HG02759 (cell line): ENCODE results near the gene MBD4.
"Not testable (repeated sequence)": the region's sequence is repeated elsewhere in the genome, so short reads cannot be mapped to it uniquely, and the experiment has no call there.

ENCODE experiments used
- ATAC-seq: cut with Tn5 transposase; IDR thresholded peaks from one replicate; pipeline ENCODE4 v1.9.1; 2021; ENCODE audit warnings: mild to moderate bottlenecking, moderate library complexity; ENCODE audit not compliant: unreplicated experiment

The MBD4 gene

DNA sequence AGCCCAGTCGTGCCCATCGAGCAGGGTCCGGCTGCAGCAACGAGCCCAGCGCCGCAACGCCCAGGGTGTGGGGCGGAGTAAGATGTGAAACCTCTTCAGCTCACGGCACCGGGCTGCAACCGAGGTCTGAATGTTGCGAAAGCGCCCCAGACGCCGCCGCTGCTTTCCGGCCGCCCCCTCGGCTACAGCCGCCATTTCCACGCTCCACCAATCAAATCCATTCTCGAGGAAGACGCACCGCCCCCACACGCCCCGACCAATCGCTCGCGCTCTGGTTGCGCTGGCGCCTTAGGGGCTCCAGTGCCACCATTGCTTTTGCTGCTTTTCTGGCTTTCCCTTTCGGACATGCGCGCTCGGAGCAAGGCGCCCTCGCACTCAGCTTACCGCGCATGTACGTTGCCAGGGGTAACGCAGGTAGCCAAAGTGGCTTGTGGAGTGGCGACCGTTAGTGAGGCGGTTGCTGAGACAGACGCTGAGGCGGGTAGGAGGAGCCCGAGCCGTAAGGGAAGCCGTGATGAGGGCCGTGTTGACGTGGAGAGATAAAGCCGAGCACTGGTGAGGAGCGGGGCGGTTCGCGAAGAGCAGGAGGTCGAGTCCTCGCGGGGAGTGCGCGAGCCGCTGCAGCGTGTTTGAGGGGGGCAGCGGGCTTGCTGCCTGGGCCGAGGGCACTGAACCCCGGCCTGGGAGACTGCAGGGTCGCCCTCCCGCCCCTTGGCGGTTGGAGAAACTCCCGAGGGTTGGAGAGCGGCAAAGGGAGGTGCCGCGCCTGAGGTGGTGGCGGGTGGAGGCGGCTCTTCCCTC, at the start of gene MBD4, which contains the start of gene IFT122:
Gene MBD4, minus strand, starts transcription at position 132 of the 801 bp plus-strand sequence. Its CDS starts 115 bp downstream, at position 17.
Gene IFT122, plus strand, starts transcription at position 408 of the 801 bp plus-strand sequence. Its CDS starts 107 bp downstream, at position 515.
- ATAC-seq = peak; percentile 92

DNA sequence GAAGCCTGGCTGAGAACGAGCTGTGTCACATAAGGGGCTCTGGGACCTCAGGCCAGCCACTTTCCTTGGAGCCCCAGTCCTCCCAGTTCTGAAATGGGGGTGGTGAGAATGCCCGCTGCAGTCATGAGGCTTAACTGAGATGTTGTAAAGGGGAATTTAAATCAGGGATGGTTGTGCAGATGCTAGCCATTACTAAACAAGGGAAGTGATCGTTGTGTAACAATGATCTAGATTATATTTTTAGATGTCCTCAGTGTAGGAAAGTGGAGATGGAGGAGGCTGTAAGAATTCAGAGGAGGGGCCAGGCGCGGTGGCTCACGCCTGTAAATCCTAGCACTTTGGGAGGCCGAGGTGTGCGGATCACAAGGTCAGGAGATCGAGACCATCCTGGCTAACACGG, 49.5 kb upstream of the MBD4 start:
- not testable (repeated sequence) for ATAC-seq

DNA sequence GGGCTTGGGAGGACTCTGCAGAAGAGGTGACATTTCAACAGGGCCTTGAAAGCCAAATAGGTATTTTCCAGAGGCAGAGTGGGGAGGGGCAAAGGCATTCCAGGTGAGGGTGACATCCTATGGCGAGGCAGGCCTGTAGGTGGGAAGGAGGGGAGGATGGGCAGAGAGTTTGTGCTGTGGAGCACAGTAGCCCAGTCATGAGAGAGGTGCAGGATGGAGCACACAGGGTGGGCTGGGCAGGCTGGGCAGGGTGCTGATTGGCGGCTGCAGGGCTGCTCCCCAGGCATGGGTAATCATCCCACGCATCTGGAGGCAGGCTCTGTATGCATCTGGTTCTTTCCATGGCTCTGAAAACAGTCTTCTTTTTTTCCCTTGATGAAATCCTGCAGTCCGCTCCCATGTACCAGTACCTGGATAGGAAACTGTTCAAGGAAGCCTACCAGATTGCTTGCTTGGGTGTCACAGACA, 48.2 kb upstream of the MBD4 start:
- not testable (repeated sequence) for ATAC-seq

DNA sequence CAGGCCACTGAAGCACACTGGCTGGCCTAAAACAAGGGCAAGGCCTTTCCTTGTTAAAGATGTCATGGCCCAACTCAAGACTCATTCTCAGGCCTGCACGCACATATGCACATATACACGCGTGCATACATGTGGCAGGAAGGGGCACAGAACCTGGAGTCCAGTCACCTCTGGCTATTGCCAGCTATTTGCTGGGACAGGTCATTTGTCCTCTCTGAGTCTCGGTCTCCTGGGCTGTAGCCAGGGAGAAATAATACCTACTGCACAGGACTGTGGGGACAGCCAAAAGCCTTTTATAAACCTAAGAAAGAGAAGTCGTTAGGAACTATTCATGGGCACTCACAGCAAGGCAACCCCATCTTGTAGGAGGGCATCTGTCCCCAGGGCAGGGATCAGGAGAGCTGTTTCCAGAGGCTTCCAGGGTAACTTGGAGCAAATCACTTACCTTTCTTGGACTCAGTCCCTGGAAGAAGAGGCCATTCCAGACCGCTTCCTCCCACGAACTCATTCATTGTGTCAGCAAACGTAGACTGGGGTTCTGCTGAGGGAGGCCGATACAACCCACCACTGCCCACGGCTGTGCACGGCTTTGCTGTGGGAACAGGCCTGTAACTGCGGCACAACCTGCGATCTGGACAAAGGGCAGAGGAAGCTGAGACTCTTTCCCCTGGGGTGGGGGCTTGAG, 47.6 kb upstream of the MBD4 start:
- ATAC-seq = no peak

DNA sequence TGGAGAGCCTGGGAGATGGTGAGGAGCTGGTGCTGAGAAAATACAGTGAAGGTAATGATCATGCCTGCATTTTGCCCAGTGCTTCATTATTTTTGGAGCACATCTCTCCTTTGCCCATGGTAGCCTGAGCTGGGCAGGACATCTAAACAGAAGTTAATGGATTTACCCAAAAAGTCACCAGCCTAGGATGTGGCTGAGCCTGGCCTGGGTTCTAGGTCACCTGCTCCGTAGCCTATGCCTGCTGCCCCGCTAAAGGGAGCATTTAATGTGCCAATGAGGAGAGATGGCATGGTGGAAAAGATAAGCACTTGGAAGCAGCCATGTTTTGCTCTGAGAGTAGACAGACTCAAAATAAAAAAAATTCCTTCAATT, 46.9 kb upstream of the MBD4 start:
- no peak for ATAC-seq

DNA sequence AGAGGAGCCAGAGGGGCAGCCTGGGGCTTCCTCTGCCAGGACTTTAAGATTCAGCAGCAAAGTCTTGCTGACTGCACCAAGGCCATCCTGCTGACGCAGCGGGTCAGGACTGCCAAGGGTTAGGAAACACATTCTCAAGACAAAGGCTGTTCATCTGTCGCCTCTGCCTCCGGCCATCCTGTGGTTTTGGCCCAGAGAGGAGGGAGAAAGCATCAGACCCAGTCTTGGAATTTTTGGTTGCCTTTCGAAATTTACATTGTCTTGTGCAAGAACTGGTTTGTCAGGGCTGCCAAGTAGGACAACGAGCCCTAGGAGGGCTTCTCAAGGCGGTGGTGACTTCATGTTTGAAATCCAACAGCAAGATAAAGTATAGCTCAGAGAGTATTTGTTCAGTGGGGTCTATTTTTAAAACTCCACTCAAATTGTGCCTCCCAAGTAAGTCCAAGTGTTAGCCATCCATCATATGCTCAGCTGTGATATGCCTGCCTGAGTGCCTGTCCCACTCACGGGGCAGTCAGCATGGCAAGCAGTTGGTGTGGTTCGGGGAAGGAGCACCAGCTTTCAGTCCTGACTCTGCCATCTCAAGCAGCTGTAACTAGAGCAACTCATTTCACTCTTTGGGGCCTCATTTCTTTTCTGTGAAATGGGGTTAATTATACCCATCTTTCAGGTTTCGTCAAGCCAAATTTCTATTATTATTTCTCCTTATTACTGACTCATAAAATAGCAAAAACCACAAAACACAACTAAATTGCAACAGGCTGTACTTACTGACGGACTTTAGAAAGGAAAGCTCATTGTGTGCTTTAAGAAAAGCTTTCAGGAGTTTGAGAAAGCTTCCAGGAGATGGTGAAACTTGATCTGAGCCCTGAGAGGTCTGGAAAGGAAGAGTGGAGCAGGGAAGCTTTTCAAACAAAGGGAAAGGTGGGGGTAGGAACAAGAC, 46.2 kb upstream of the MBD4 start:
- no peak for ATAC-seq

DNA sequence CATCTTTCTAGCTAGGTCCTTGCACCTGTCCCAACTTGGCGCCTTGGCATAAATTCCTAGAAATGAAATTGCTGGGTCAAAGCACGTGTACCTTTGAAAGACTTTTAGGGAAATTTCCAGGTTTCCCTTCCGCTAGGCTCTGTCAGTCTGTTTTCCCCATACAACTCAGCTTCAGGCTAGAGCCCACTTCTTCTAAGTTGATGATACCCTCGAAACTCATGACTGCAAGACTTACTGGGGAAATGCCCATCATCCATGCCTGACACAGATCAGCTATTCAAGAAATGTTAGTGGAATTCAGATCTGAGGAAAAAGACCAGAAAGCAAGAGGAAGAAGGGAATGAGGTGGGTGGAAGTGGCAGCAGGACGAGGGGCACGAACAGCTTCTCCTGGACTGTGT, 45.4 kb upstream of the MBD4 start:
- ATAC-seq = not testable (repeated sequence)

DNA sequence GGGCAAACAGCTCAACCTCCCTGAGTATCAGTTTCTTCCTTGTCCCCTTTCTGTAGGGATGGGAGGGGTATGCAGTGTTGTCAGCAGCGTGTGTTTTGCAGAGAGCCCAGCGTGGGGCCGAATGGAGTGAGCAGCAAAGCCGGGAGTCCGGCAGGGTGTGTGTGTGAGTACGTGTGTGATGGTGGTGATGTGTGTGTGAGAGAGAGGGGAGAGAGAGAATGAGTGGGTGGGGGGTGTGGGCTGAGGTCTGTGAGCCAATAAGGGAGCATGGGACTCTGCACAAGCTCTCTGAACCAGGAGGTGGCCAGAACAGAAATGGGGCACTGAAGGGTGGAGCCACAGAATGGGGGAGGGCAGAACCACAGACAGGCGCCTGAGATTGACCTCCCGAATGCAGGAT, 44.1 kb upstream of the MBD4 start:
- no peak for ATAC-seq

DNA sequence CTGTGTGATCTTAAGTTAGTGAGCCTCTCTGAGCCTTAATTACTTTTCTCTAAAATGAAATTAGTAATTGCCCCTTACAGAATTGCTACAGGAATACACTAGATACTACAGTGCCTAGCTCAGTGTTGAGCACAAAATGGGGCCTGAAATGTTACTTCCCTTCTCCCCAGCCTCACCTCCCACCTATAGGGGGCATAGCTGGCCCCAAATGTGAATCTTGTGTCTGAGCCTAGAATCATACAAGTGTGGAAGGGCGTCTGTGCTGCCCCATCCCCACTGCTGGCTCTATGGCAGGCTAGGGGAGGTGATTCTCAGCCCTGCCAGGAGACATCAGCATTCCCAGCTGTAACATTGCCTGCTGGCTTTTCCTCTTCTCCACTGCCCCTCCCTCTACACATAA, 43.0 kb upstream of the MBD4 start:
- no peak for ATAC-seq

DNA sequence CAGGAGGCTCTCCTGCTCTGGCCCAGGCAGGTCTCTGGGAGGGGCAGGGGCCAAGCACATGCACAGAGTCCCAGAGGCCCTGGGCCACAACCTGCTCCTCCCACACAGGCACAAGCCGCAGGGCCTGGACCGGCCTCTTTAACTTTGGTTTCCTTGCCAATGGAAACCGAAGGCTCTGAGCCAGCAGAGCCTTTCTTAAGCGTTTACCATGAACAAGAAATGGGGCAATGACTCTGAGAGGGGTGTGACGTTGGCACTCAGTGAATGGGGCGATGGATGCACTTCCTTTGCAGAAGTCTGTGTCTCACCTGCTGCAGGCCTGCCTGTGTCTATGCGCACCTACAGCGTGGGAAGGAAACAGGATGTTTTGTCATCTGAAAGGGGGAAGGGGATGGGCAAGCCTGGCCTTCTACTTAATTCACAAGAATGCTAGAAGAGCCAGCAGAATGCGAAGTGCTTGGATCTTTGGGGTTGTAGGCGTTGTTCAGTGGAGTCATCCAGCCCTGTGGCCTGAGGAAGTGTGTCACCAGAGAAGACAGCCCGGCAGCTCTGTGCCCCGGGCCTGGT, 42.1 kb upstream of the MBD4 start:
- no peak for ATAC-seq

DNA sequence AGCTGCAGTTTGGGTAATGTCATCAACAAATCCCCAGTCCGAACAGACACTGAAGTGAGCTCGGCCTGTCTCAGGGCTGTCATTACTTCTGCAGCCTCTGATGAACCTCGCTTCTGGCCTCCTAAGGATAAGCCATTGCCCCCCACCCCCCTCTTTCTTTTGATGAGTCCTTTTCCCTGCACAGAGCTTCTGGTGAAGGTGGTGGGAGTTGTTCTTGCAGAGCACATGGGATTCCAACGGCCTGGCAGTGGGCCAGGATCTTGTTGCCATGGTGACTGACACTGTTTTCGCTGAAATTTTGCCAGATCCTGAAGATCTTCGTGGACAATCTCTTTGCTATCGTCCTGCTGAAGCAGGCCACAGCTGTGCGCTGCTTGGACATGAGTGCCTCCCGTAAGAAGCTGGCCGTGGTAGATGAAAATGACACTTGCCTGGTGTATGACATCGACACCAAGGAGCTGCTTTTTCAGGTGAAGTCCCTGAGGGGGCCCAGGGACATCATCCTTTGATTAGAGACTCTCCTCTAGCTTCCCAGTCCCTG, 41.5 kb upstream of the MBD4 start:
- not testable (repeated sequence) for ATAC-seq

DNA sequence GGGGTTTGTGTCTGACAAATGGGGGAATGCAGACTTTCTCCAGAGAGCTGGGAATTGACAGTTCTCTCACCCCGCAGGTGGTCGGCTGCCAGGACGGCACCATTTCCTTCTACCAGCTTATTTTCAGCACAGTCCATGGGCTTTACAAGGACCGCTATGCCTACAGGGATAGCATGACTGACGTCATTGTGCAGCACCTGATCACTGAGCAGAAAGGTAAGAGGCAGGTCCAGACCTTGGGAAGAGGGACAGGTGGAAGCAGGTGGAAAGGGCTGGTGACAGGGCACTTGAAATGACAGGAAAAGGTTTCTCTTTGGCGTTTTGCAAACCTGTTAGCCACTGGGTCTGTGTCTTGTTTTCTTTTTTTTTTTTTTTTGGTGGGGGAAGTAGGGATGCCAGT, 36.8 kb upstream of the MBD4 start:
- no peak for ATAC-seq

DNA sequence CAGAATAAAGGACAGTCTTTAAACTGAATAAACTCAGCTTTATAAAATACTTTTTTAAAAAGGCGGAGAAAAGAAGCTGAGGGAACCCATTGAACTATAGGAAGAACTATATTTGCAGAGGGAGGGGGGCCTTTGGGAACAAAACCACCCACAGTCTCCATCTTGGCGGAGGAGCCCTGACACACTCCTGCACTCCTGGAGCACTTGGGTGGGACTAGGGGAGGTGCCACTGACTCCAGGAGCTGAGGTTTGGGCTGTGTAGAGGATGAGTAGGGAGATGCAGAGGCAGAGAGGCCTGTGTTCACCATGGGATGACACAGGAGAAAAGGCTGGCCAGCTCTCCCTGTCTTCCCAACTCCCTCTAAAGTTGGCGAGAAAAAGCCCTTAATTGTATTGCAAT, 36.1 kb upstream of the MBD4 start:
- no peak for ATAC-seq

DNA sequence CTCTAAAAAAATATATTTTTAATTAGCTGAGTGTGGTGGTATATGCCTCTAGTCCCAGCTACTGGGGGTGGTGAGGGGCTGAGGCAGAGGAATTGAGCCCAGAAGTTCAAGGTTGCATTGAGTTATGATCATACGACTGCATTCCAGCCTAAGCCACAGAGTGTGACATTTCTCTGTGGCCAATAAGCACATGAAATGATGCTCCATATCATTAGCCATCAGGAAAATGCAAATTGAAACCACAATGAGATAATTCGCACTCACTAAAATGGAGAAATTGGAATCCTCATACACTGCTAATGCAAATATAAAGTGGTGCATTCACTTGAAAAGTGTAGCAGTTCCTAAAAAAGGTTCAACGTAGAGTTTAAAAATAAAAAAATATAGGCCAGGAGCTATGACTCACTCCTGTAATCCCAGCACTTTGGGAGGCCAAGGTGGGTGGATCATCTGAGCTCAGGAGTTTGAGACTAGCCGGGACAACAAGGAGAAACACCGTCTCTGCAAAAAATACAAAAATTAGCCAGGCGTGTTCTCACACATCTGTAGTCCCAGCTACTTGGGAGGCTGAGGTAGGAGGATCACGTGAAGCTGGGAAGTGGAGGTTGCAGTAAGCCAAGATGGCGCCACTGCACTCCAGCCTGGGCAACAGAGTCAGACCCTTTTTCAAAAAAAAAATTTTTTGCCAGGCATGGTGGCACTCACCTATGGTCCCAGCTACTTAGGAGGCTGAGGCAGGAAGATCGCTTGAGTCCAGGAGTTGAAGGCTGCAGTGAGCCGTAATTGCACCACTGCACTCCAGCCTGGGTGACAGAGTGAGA, 35.4 kb upstream of the MBD4 start:
- ATAC-seq = no peak

DNA sequence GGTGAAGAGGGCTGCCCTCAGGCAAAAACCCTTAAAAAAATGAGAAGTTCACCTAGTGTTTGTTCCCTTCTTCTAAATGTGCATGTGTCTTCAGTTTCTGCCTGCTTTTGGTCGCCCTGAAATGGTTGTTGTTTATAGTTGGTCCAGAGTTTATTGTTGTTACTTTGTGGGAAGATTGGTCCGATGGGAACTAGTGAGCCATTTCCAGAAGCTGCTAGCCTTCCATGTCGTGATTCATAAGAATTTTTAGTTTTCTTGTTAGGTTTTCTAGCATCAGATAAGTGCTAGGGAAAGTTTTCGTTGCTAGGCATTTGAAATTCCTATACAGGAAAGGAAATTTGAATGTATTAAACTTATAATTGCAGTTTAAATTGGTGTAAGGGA, 34.0 kb upstream of the MBD4 start:
- no peak for ATAC-seq

DNA sequence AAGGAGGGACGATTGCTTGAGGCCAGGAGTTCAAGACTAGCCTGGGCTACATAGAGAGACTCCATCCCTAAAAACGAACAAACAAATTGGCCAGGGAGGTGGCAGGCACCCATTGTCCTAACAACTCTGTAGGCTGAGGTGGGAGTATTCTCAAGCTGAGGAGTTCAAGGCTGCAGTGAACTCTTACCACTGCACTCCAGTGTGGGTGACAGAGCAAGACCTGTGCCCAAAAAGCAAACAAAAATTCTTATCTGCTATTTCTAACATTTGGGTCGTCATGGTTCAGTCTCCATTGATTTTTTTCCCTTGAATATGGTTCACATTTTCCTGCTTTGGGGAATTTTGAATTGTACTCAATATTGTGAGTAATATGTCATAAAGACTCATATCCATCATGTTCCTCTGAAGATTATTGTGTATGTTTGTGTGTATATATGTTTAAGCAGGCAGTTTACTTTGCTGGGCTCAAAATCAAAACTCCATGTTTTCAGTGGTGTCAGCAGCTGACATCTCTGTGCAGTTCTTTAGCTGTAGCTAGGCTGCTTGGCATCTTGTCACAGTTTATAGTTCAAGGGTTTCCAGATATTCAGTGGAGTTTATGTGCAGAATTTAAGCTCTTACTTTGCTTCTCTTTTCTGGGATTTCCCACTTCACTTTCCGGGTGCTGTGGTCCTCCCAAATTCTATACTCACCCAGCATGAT, 33.5 kb upstream of the MBD4 start:
- no peak for ATAC-seq

DNA sequence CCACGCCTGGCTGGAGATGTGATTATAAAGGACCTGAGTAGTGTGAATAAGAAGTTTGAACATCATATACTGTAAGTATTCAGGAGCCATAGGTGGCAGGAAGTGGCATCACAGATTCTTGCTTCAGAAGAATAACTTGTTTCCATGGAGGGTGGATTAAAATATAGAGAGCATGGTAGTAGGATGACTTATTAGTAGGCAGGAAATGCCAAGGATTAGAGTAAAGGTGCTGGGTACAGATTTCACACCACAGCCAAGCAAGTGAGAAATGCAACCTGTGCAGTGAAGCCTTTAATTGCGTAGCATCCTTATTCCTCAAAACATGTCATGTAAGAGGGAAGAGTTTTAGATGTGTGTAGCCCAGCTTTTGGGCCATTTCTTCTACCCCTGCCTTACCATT, 31.1 kb upstream of the MBD4 start:
- ATAC-seq = no peak

DNA sequence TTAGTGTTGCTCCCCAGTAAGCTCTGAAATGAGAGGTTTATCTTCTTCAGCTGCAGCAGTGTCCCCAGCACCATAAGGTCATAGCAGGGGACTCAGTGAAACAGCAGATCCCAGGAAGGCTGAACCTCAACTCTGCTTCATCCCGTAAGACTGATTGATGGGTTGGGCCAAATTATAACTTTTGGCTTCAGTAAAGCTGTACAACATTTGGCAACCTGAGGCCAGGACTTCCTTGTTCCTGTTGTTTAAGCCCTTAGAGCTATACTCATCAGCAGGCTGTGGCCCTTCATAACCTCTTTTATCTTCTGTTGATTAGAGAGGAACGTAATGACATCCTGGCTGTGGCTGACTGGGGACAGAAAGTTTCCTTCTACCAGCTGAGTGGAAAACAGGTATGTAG, 29.3 kb upstream of the MBD4 start:
- no peak for ATAC-seq

DNA sequence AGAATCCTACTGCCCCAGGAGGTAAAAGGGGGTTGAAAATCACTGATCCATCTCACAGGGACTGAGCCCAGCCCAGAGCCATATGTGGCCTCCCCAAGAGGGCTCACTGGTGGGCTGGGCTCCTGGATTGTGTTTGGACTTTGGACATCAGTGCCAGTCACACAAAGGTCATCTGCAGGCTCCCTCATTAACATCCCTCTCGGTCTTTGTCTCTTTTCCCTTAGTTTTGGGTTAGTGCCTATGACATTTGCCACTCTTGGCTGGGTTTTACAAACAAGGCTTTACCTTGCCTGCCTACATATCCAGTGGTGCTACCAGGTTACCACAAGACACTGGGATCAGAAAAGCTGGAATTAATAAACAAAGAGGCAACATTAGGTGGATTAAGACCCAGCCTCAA, 28.2 kb upstream of the MBD4 start:
- no peak for ATAC-seq
